Liver (tissue), 9 donors: ENCODE data around the gene ATG2A. TPM values are rescaled to one million over a fixed set of nuclear protein-coding genes. Genes with fewer than 3 reads are reported as not detected.
A peak's percentile ranks its signal among the peaks of the same experiment; 100 is the strongest.

Experiments
- DNase-seq: peaks from one replicate; pipeline ENCODE4 v3.0.0-alpha.2; 2017; ENCODE audit warnings: low spot score
- H3K27ac ChIP-seq, 2 donors: one replicate each; pipeline ENCODE4 v1.7.0; 2013; ENCODE audit warnings: inconsistent platforms in 2 of 2, low read length in 2 of 2, control low read depth in 1 of 2, low read depth in 1 of 2, mild to moderate bottlenecking in 1 of 2
- H3K27me3 ChIP-seq, 4 donors: one replicate each; pipeline versions ENCODE4 v1.6.1 to v1.7.0; 2013; ENCODE audit warnings: low read length in 3 of 4, inconsistent platforms in 1 of 4, mild to moderate bottlenecking in 1 of 4, moderate library complexity in 1 of 4; ENCODE audit not compliant: control insufficient read depth in 4 of 4, insufficient read depth in 4 of 4
- H3K36me3 ChIP-seq, 4 donors: one replicate each; pipeline versions ENCODE4 v1.6.1 to v1.7.0; 2013; ENCODE audit warnings: low read length in 3 of 4, mild to moderate bottlenecking in 3 of 4, low read depth in 1 of 4, moderate library complexity in 1 of 4; ENCODE audit not compliant: control insufficient read depth in 4 of 4, insufficient read depth in 3 of 4
- H3K4me1 ChIP-seq, 4 donors: one replicate each; pipeline versions ENCODE4 v1.6.1 to v1.7.0; 2013; ENCODE audit warnings: low read length in 3 of 4, mild to moderate bottlenecking in 3 of 4, moderate library complexity in 1 of 4; ENCODE audit not compliant: control insufficient read depth in 4 of 4, insufficient read depth in 4 of 4
- H3K4me3 ChIP-seq, 3 donors: one replicate each; pipeline versions ENCODE4 v1.6.1 to v1.7.0; 2013; ENCODE audit warnings: low read length in 3 of 3, control low read depth in 1 of 3, low read depth in 1 of 3, mild to moderate bottlenecking in 1 of 3
- H3K9ac ChIP-seq, 2 donors: one replicate each; pipeline ENCODE4 v1.7.0; 2013; ENCODE audit warnings: low read length in 2 of 2, mild to moderate bottlenecking in 2 of 2, moderate library complexity in 2 of 2, control low read depth in 1 of 2, low read depth in 1 of 2
- H3K9me3 ChIP-seq, 4 donors: one replicate each; pipeline versions ENCODE4 v1.6.1 to v1.7.0; 2013; ENCODE audit warnings: low read length in 3 of 4; ENCODE audit not compliant: control insufficient read depth in 4 of 4
- ATF3 ChIP-seq: IDR thresholded peaks from 2 replicates; pipeline ENCODE4 v1.6.1; 2016; ENCODE audit warnings: antibody characterized with exemption
- CTCF ChIP-seq: fragments of 150-350 bp; IDR thresholded peaks from 2 replicates; pipeline ENCODE4 v1.5.1; 2017; ENCODE audit warnings: improper control_type of control experiment, low read depth, low read length; ENCODE audit not compliant: missing input control
- EGR1 ChIP-seq, 2 donors: IDR thresholded peaks; 2 replicates each; pipeline ENCODE4 v1.6.1; 2016 to 2018; ENCODE audit warnings: antibody characterized with exemption in 2 of 2, low read depth in 2 of 2
- FOXA1 ChIP-seq: IDR thresholded peaks from 2 replicates; pipeline ENCODE4 v1.6.1; 2016; ENCODE audit warnings: antibody characterized with exemption
- FOXA2 ChIP-seq: IDR thresholded peaks from 2 replicates; pipeline ENCODE4 v1.6.1; 2016; ENCODE audit warnings: antibody characterized with exemption
- GABPA ChIP-seq, 2 donors: IDR thresholded peaks in 1 of 2; conservative IDR thresholded peaks in 1 of 2; 2 replicates each; pipeline ENCODE4 v1.6.1; 2016; ENCODE audit warnings: antibody characterized with exemption in 2 of 2, mild to moderate bottlenecking in 1 of 2, moderate library complexity in 1 of 2
- HNF4A ChIP-seq, 2 donors: conservative IDR thresholded peaks; 2 replicates each; pipeline ENCODE4 v1.6.1; 2016; ENCODE audit warnings: antibody characterized with exemption in 2 of 2, mild to moderate bottlenecking in 2 of 2
- HNF4G ChIP-seq: IDR thresholded peaks from 2 replicates; pipeline ENCODE4 v1.6.1; 2016; ENCODE audit warnings: antibody characterized with exemption
- MAX ChIP-seq: IDR thresholded peaks from 2 replicates; pipeline ENCODE4 v1.6.1; 2016; ENCODE audit warnings: antibody characterized with exemption
- NR2F2 ChIP-seq: IDR thresholded peaks from 2 replicates; pipeline ENCODE4 v1.6.1; 2016; ENCODE audit warnings: antibody characterized with exemption
- RAD21 ChIP-seq, 2 donors: IDR thresholded peaks; 2 replicates each; pipeline ENCODE4 v1.6.1; 2016; ENCODE audit warnings: antibody characterized with exemption in 2 of 2, mild to moderate bottlenecking in 2 of 2
- REST ChIP-seq: IDR thresholded peaks from 2 replicates; pipeline ENCODE4 v1.6.1; 2016; ENCODE audit warnings: antibody characterized with exemption, mild to moderate bottlenecking
- RXRA ChIP-seq, 2 donors: IDR thresholded peaks; 2 replicates each; pipeline ENCODE4 v1.6.1; 2017 to 2018; ENCODE audit warnings: antibody characterized with exemption in 2 of 2, mild to moderate bottlenecking in 1 of 2
- SP1 ChIP-seq: IDR thresholded peaks from 2 replicates; pipeline ENCODE4 v1.6.1; 2018; ENCODE audit warnings: antibody characterized with exemption, mild to moderate bottlenecking
- TAF1 ChIP-seq: conservative IDR thresholded peaks from 2 replicates; pipeline ENCODE4 v1.6.1; 2016; ENCODE audit warnings: antibody characterized with exemption, mild to moderate bottlenecking
- YY1 ChIP-seq: IDR thresholded peaks from 2 replicates; pipeline ENCODE4 v1.6.1; 2016; ENCODE audit warnings: antibody characterized with exemption, mild to moderate bottlenecking
- ZBTB33 ChIP-seq: IDR thresholded peaks from 2 replicates; pipeline ENCODE4 v1.6.1; 2016; ENCODE audit warnings: antibody characterized with exemption
- WGBS: extraction: QIAGEN DNeasy Blood & Tissue Kit; methylation state at CpG from one replicate; pipeline ENCODE4 v1.1.7; 2013; 5-methylcytosine and 5-hydroxymethylcytosine counted together
- polyA plus RNA-seq, 2 donors: library from polyadenylated mRNA; stranded (reverse) in 1 of 2; unstranded in 1 of 2; fragments of 200-250 nt in 1 of 2; fragments of >200 nt in 1 of 2; fragmentation: Nextera tagmentation in 1 of 2; extraction: Ambion mirVana in 1 of 2; gene quantifications; one replicate each; pipeline versions ENCODE4 v1.2.1 to v1.2.3, GENCODE V29; 2013 to 2015
- total RNA-seq, 2 donors: library from RNA; depleted of rRNA; stranded (reverse); fragments of >200 nt; gene quantifications; one replicate each; pipeline ENCODE4 v1.2.3, GENCODE V29; 2014
- donor health status: healthy.
- donor health status: healthy.
- donor health status: healthy.
- donor health status: healthy.
- donor health status: healthy.

ATG2A gene
- total and polyA plus RNA-seq, 4 donors: 15.6 to 34.1 (median 23.0) TPM

- no peak for TF ChIP-seq REST
- no peak for TF ChIP-seq MAX
- TF ChIP-seq TAF1: no peak
- no peak for TF ChIP-seq YY1
- peak; percentile 35 for TF ChIP-seq HNF4G
- TF ChIP-seq HNF4A (conservative IDR thresholded peaks at IDR 0.05): peak; percentile 63 to 80
These were observed 22.8 kb downstream of the ATG2A start (continued) for GRCh38 chr11:64894070-64894811.

- DNase-seq: peak; percentile 74
- peak overlapping the region; percentile 86 to 89 for H3K27ac ChIP-seq
- peak overlapping the region; percentile 50 to 83 (median 81) for H3K4me3 ChIP-seq
- no peaks in the 10 kb centered on the region for H3K9me3 ChIP-seq
- WGBS: 33% methylated on average over 25 of the region's 25 CpGs
- H3K27me3 ChIP-seq: no peaks in the 10 kb centered on the region
- H3K36me3 ChIP-seq: peaks cover 4 to 29% (median 12%) of the 10 kb centered on the region in 4 donors
- TF ChIP-seq MAX (no peak), EGR1 (IDR thresholded peaks at IDR 0.05; ENCODE audit: low read depth in 2 of 2) (no peak), RXRA (IDR thresholded peaks at IDR 0.05) (peak; percentile 77 to 92), TAF1 (peak; percentile 87), HNF4A (conservative IDR thresholded peaks at IDR 0.05) (peak; percentile 94 to 98), GABPA (IDR thresholded peaks at IDR 0.05 in 1 of 2, conservative IDR thresholded peaks at IDR 0.05 in 1 of 2) (peak in 1 of 2 donors; percentile 73), FOXA2 (peak; percentile 13), REST (peak; percentile 82), HNF4G (peak; percentile 77), SP1 (peak; percentile 84), NR2F2 (peak; percentile 44), CTCF (peak; percentile 38), FOXA1 (peak; percentile 41), ZBTB33 (no peak), ATF3 (no peak), RAD21 (IDR thresholded peaks at IDR 0.05) (peak; percentile 45 to 50), YY1 (peak; percentile 72)
- peaks cover 20 to 53% (median 42%) of the 10 kb centered on the region in 4 donors for H3K4me1 ChIP-seq
- H3K9ac ChIP-seq: peak overlapping the region; percentile 73 to 89
These were observed 23.6 kb downstream of the ATG2A start for GRCh38 chr11:64893194-64894069.
